ENCODE results near the gene CEACAM19.

CEACAM19 gene

DNA sequence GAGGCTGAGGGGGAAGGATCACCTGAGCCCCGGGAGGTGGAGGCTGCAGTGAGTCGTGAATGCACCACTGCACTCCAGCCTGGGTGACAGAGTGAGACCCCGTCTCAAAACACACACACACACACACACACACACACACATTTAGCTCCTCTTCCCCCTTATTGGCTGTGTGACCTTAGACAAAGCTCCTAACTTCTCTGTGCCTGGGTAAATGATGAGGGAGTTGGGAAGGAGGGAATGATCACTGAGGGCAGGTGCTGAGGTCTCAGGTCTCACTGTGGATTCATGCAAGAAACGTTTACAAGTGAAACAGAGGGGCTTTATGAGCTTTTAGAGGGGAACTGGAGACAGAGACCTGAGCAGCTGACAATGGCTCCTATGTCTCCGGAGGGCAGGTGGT, 60.3 kb downstream of the CEACAM19 start:
- TF ChIP-seq, protein P1, sequence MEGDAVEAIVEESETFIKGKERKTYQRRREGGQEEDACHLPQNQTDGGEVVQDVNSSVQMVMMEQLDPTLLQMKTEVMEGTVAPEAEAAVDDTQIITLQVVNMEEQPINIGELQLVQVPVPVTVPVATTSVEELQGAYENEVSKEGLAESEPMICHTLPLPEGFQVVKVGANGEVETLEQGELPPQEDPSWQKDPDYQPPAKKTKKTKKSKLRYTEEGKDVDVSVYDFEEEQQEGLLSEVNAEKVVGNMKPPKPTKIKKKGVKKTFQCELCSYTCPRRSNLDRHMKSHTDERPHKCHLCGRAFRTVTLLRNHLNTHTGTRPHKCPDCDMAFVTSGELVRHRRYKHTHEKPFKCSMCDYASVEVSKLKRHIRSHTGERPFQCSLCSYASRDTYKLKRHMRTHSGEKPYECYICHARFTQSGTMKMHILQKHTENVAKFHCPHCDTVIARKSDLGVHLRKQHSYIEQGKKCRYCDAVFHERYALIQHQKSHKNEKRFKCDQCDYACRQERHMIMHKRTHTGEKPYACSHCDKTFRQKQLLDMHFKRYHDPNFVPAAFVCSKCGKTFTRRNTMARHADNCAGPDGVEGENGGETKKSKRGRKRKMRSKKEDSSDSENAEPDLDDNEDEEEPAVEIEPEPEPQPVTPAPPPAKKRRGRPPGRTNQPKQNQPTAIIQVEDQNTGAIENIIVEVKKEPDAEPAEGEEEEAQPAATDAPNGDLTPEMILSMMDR (IDR thresholded peaks at IDR 0.05) = no peak

DNA sequence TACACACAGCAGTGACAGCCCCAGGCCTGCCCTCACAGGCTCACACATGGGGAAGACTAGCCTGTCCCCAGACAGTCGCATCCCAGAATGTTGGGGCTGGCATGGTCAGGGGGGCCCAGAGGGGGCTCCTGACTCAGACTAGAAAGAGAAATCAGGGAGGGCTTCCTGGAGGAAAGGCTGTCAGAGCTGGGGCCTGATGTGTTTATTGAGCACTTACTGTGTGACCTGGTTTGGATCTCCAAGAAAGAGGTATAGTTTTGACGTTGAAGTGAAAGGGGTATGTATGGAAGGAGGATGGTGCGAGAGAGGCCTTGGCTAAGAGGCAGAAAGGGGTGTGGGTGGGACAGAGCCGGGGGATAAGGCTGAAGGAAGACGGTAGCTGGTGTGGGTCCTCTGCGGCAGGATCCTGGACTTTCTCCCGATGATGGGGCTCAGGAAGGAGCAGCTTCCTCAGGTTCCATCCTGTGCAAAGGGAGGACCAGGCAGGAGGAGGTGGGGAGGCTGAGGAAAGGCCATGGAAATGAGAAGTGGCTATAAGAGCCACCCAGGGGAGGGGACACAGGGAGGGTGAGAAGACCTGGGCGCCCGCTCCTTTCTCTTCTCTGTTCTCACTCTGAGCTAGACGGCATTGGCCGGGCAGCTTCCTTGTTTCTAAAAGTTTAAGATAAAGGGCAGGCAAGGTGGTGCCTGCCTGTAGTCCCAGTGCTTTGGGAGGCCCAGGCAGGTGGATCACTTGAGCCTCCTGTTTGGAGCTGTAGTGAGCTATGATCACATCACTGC, 61.1 kb downstream of the CEACAM19 start:
- TF ChIP-seq, protein P1 (IDR thresholded peaks at IDR 0.05) = no peak
